Heart right ventricle (tissue), 16 donors: ENCODE measurements around the gene OSBPL3. TPM values are rescaled to one million over a fixed set of nuclear protein-coding genes. Genes with fewer than 3 reads are reported as not detected.

Experiments
- ATAC-seq, 8 donors: fragments of 200-7000 bp; cut with Tn5 transposase; one replicate each; pipeline ENCODE4 v1.9.1; 2020; ENCODE audit warnings: mild to moderate bottlenecking in 8 of 8, moderate library complexity in 8 of 8, moderate number of reproducible peaks in 1 of 8
- DNase-seq, 2 donors: peaks; one replicate each; pipeline ENCODE4 v3.0.0-alpha.2; 2020
- H3K27ac ChIP-seq, 10 donors: fragments of 200-600 bp; sonication (generic) in 2 of 10; one replicate each; pipeline versions ENCODE4 v1.5.0 to v1.8.0; 2020 to 2022; ENCODE audit warnings: mild to moderate bottlenecking in 3 of 10
- H3K27me3 ChIP-seq, 7 donors: fragments of 200-600 bp; one replicate each; pipeline ENCODE4 v1.8.0; 2021 to 2022; ENCODE audit warnings: mild to moderate bottlenecking in 2 of 7
- H3K36me3 ChIP-seq, 9 donors: fragments of 200-600 bp; sonication (generic) in 1 of 9; one replicate each; pipeline versions ENCODE4 v1.5.0 to v1.8.0; 2020 to 2022; ENCODE audit warnings: mild to moderate bottlenecking in 2 of 9
- H3K4me1 ChIP-seq, 9 donors: fragments of 200-600 bp; sonication (generic) in 1 of 9; one replicate each; pipeline versions ENCODE4 v1.5.0 to v1.8.0; 2020 to 2022; ENCODE audit warnings: mild to moderate bottlenecking in 4 of 9
- H3K4me3 ChIP-seq, 10 donors: fragments of 200-600 bp; sonication (generic) in 2 of 10; one replicate each; pipeline versions ENCODE4 v1.5.0 to v1.8.0; 2020 to 2022; ENCODE audit warnings: mild to moderate bottlenecking in 7 of 10, moderate library complexity in 2 of 10
- H3K9me3 ChIP-seq, 11 donors: fragments of 200-600 bp in 10 of 11; sonication (generic) in 2 of 11; one replicate each; pipeline versions ENCODE4 v1.5.0 to v1.8.0; 2013 to 2022; ENCODE audit warnings: mild to moderate bottlenecking in 2 of 11, control low read depth in 1 of 11, moderate library complexity in 1 of 11
- CTCF ChIP-seq, 9 donors: fragments of 200-600 bp; sonication (generic) in 2 of 9; IDR thresholded peaks; one replicate each; pipeline versions ENCODE4 v1.5.0 to v1.8.0; 2021 to 2022; ENCODE audit warnings: antibody characterized with exemption in 9 of 9, mild to moderate bottlenecking in 5 of 9, moderate library complexity in 1 of 9
- WGBS, 2 donors: extraction: QIAGEN DNeasy Blood & Tissue Kit; methylation state at CpG; one replicate each; pipeline ENCODE4 v1.1.7; 2013; ENCODE audit warnings: inconsistent platforms in 1 of 2; 5-methylcytosine and 5-hydroxymethylcytosine counted together
- intact Hi-C, 10 donors: fragments of 100-400 bp; cut with DNase I; formaldehyde crosslinking; loops; one replicate each; pipeline versions ENCODE4 v1.11.1 to v1.14.2; 2022
- polyA plus RNA-seq, 2 donors: library from polyadenylated mRNA; stranded (reverse); fragments of 200-250 nt; gene quantifications; one replicate each; pipeline ENCODE4 v1.2.3, GENCODE V29; 2013
- total RNA-seq, 10 donors: library from RNA; stranded (reverse); fragmentation: NEBNext Ultra II Directional in 3 of 10; extraction: Animal tissue kit (Norgen Biotek cat#: 25700) in 3 of 10; gene quantifications; one replicate each; pipeline versions ENCODE4 v1.2.1 to v1.2.4, GENCODE V29; 2021 to 2023
- donor health status: Arrhythmogenic right ventricular cardiomyopathy.
- donor health status: ischemic (EF 13 %, LVEDD 7.1; RV severe dilation, severe dysfunction).
- donor health status: healthy with polysubstance abuse.
- donor health status: DM: no; HTN: yes; CAD: no.
- donor health status: DM: no; HTN: no; CAD: no.
- donor health status: ischemic (EF 25% LVEDD 6.9; RV normal size, moderate dysfunction).
- donor health status: ischemic (EF 25% LVEDD 5.7; RV mildly dilated, moderate dysfunction).
- donor health status: healthy.
- donor health status: DM: yes; HTN: yes; CAD: no.
- donor health status: Ischemic cardiomyopathy.
- donor health status: ischemic (EF 35%, LVEDD 5.7; RV mildly dilated, moderate dysfunction).
- donor health status: nonischemic (EF 11% LVEDD 7.7; RV severe dilation, severe dysfunction).
- donor health status: DM: yes; HTN: yes; CAD: no.
- donor health status: PGD.
- donor health status: ischemic (EF 29% LVEDD 5.4; RV normal size, mild dysfunction).
- donor health status: nonischemic (EF 23%, LVEDD 6.1; RV moderate dilation, normal function).

OSBPL3 gene
- total and polyA plus RNA-seq, 12 donors: 1.2 to 10.6 (median 3.5) TPM

- no peak for TF ChIP-seq CTCF (IDR thresholded peaks at IDR 0.05)
- H3K36me3 ChIP-seq: peaks cover 0 to 49% (median 0%) of the 10 kb centered on the region in 9 donors
- H3K27ac ChIP-seq: no peak overlapping the region
- WGBS, 2 donors: 48 to 85% methylated on average over 4 of the region's 4 CpGs
- H3K4me1 ChIP-seq: peaks cover 0 to under 1% (median 0%) of the 10 kb centered on the region in 9 donors
- DNase-seq (no peak), ATAC-seq (no peak)
- H3K27me3 ChIP-seq: no peaks in the 10 kb centered on the region
- no peaks in the 10 kb centered on the region for H3K9me3 ChIP-seq
- no peak overlapping the region for H3K4me3 ChIP-seq
- intact Hi-C loops: no loop called here
These were observed 111.2 kb downstream of the OSBPL3 start for GRCh38 chr7:24868741-24869140.

GRCh38 chr7:24866004-24866615 lies 113.9 kb downstream of the OSBPL3 start:
- DNase-seq (no peak), ATAC-seq (no peak)
- Histone ChIP-seq H3K27me3 (no peaks in the 10 kb centered on the region), H3K36me3 (peaks cover 0 to 67% (median 0%) of the 10 kb centered on the region in 9 donors), H3K4me3 (no peak overlapping the region), H3K9me3 (no peaks in the 10 kb centered on the region), H3K4me1 (peaks cover 0 to 5% (median 0%) of the 10 kb centered on the region in 9 donors), H3K27ac (no peak overlapping the region)
- no peak for TF ChIP-seq CTCF (IDR thresholded peaks at IDR 0.05)
- intact Hi-C loops: no loop called here
- WGBS, 2 donors: 92 to 94% methylated on average over 12 of the region's 12 CpGs

- no peaks in the 10 kb centered on the region for H3K27me3 ChIP-seq
- H3K36me3 ChIP-seq: peaks cover 0 to 70% (median 0%) of the 10 kb centered on the region in 9 donors
- no peak for TF ChIP-seq CTCF (IDR thresholded peaks at IDR 0.05)
- H3K4me1 ChIP-seq: peaks cover 0 to 5% (median 0%) of the 10 kb centered on the region in 9 donors
- no peak overlapping the region for H3K27ac ChIP-seq
- ATAC-seq (no peak), DNase-seq (no peak)
- H3K4me3 ChIP-seq: no peak overlapping the region
- 84 to 86% methylated on average over 6 of the region's 6 CpGs for WGBS, 2 donors
- no peaks in the 10 kb centered on the region for H3K9me3 ChIP-seq
- intact Hi-C loops: no loop called here
These were observed 115.7 kb downstream of the OSBPL3 start for GRCh38 chr7:24864214-24864817.

- Histone ChIP-seq H3K4me1 (peaks cover 0 to 5% (median 0%) of the 10 kb centered on the region in 9 donors), H3K9me3 (no peaks in the 10 kb centered on the region), H3K4me3 (no peak overlapping the region), H3K27me3 (no peaks in the 10 kb centered on the region), H3K36me3 (peaks cover 0 to 68% (median 0%) of the 10 kb centered on the region in 9 donors), H3K27ac (no peak overlapping the region)
- DNase-seq (no peak), ATAC-seq (no peak)
- TF ChIP-seq CTCF (IDR thresholded peaks at IDR 0.05): no peak
- intact Hi-C loops: no loop called here
These were observed 116.4 kb downstream of the OSBPL3 start for GRCh38 chr7:24863626-24864025.
